Activated CD4-positive, CD25-positive, alpha-beta regulatory T cell treated with anti-CD3 and anti-CD28 coated beads, Interleukin-2, amount 50 U/mL, for 16 hours (primary cell): ENCODE measurements around the gene MGAM2.
"Not testable (repeated sequence)": the region's sequence is repeated elsewhere in the genome, so short reads cannot be mapped to it uniquely, and the experiment has no call there.

Experiments
- DNase-seq: peaks from one replicate; pipeline ENCODE4 v3.0.0-alpha.2; 2020; ENCODE audit warnings: low read depth, low spot score

Gene MGAM2

GRCh38 chr7:142111499-142111898, at the start of gene MGAM2:
Gene MGAM2 (plus strand): TSS chr7:142111718. CDS start chr7:142116874, 5,156 bp downstream.
- no peak for DNase-seq

- no peak for DNase-seq
Measured at GRCh38 chr7:142063551-142064442, 47.7 kb upstream of the MGAM2 start.

- DNase-seq = no peak
Measured at GRCh38 chr7:142066536-142066935, 45.0 kb upstream of the MGAM2 start.

GRCh38 chr7:142077762-142078161, 33.8 kb upstream of the MGAM2 start:
- no peak for DNase-seq

GRCh38 chr7:142083605-142084004, 27.9 kb upstream of the MGAM2 start:
- DNase-seq = no peak

- DNase-seq = no peak
Measured at GRCh38 chr7:142085428-142085827, 26.1 kb upstream of the MGAM2 start.

GRCh38 chr7:142088022-142088714, 23.4 kb upstream of the MGAM2 start:
- no peak for DNase-seq

- no peak for DNase-seq
Measured at GRCh38 chr7:142089035-142089434, 22.5 kb upstream of the MGAM2 start.

GRCh38 chr7:142091961-142092360, 19.6 kb upstream of the MGAM2 start:
- no peak for DNase-seq

- no peak for DNase-seq
Measured at GRCh38 chr7:142094861-142095260, 16.7 kb upstream of the MGAM2 start.

GRCh38 chr7:142097571-142097970, 13.9 kb upstream of the MGAM2 start:
- no peak for DNase-seq

- no peak for DNase-seq
Measured at GRCh38 chr7:142098004-142098403, 13.5 kb upstream of the MGAM2 start.

- DNase-seq = not testable (repeated sequence)
Measured at GRCh38 chr7:142099347-142099746, 12.2 kb upstream of the MGAM2 start.

GRCh38 chr7:142100634-142101033, 10.9 kb upstream of the MGAM2 start:
- no peak for DNase-seq

- not testable (repeated sequence) for DNase-seq
Measured at GRCh38 chr7:142101794-142102193, 9.7 kb upstream of the MGAM2 start.

GRCh38 chr7:142104550-142105527, 6.7 kb upstream of the MGAM2 start:
- no peak for DNase-seq

GRCh38 chr7:142108728-142109505, 2.6 kb upstream of the MGAM2 start:
- DNase-seq = no peak

GRCh38 chr7:142110098-142110497, 1.4 kb upstream of the MGAM2 start:
- no peak for DNase-seq

GRCh38 chr7:142110638-142111037, 880 bp upstream of the MGAM2 start:
- no peak for DNase-seq

- DNase-seq = no peak
Measured at GRCh38 chr7:142112086-142112485, 568 bp downstream of the MGAM2 start.

- no peak for DNase-seq
Measured at GRCh38 chr7:142114207-142114606, 2.7 kb downstream of the MGAM2 start.
